Stimulated activated CD4-positive, alpha-beta T cell treated with anti-CD3 and anti-CD28 coated beads, Interleukin-12 subunit alpha, Interleukin-12 subunit beta, amount 100 ng/mL, for 48 hours (primary cell): ENCODE data around the gene ZNF569.
"Not testable (repeated sequence)": the region's sequence is repeated elsewhere in the genome, so short reads cannot be mapped to it uniquely, and the experiment has no call there.

ENCODE experiments used
- DNase-seq, 3 donors: peaks; one replicate each; pipeline ENCODE4 v3.0.0-alpha.2; 2020; ENCODE audit warnings: low read depth in 2 of 3, low spot score in 1 of 3

The ZNF569 gene

DNA sequence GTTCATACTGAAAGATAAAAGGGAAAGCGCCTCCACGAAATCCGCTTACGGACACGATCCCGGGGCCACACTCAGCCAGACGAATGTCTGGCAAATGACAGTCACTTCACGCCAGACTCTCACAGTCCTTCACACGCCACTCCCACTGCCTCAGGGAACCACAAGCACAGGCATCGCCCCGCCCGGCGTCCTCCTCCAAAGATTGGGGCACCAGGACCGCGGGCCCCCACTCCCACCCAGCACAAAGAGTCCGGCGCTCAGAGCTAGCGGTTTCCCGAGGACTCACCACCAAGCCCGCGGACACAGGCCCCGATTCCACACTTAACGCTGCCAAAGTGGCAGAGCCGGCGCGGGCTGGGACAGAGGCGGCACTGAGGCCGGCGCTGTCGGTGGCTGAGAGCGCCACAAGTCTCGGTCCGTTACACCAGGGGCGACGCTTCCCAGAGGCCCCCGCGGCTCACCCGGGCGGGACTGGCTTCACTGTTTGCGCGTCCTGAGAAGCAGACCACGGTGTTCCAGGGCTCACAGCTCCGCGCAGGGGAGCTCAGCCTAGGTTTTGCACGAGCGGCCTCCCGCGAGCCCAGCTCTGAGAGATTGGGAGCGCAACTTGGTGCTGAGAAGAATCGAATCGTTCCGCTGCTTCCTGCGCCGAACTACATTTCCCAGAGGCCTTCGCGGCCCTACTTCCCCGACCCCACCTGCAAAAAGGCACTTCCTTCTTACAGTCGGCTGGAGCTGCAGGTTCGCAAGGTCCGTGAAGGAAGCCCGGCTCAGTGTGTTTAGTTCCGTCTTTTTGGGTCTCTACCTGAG, at the start of gene ZNF569:
TSS of gene ZNF569 (minus strand) at position 647 of the 810 bp plus-strand sequence. CDS start 22,523 bp downstream, outside the sequence.
- peak; percentile 78 to 80 (median 80) for DNase-seq

DNA sequence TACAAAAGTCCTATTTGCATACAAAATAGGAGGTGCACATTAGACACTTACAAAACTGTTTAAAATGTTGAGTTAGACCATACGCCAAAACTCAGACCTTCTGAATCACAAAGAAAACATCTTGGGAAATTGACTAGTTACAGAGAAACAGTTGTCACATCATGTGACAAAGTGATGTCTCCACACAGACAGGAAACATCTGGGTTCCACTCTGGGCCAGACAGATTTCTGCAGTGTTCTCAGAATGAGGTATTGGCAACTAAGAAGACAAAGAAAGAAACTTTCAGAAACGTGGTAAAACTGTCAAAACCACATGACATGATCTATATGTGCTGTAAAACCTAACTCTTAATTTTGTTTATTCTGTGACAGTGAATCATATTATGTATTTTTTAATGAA, 46.2 kb upstream of the ZNF569 start:
- DNase-seq = no peak

DNA sequence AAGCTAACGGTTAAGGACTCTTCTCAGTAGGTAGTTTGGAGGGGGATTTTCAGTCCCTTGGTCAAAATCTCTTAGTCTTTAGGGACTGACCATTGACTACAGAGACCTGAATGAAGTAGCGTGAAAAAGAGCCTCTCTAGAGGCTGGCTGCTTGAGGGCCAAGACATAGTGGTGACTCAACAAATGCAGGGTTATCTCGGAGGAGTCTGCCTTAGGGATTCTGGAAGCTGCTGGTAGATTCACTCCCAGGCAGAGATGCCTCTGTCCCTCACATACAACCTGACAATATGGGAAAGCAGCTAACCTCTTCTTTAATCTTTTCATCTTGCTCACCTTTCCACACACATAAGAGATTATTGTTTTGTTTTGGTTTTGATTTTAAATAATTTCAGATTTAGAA, 44.6 kb upstream of the ZNF569 start:
- no peak for DNase-seq

DNA sequence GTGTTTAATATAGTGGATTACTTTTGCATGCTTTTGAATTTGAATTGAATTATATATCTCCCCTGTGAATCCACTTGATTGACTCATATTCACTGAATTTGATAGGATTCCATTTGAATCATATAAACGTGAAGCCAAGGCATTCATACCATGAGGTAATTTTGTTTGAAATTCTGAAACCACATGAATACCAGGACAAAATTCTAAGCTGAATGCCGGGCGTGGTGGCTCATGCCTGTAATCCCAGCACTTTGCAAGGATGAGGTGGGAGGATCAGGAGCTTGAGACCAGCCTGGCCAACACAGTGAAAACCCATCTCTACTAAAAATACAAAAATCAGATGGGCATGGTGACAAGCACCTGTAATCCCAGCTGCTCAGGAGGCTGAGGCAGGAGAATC, 43.9 kb upstream of the ZNF569 start:
- DNase-seq = no peak

DNA sequence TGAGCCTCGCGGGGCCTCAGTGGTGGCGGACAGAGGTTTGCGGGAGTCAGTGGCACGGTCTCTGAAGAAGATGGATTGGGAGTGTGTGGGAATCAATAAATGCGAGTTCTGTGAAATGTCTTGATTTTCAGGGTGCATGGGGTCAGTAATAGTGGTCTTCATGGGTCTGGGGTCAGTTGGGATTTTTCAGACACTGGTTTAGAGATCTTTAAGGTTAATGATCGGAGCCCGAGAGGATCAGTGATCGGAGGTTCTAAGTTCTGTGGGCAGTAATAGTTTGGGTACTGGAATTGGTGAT, 39.9 kb upstream of the ZNF569 start:
- no peak for DNase-seq

DNA sequence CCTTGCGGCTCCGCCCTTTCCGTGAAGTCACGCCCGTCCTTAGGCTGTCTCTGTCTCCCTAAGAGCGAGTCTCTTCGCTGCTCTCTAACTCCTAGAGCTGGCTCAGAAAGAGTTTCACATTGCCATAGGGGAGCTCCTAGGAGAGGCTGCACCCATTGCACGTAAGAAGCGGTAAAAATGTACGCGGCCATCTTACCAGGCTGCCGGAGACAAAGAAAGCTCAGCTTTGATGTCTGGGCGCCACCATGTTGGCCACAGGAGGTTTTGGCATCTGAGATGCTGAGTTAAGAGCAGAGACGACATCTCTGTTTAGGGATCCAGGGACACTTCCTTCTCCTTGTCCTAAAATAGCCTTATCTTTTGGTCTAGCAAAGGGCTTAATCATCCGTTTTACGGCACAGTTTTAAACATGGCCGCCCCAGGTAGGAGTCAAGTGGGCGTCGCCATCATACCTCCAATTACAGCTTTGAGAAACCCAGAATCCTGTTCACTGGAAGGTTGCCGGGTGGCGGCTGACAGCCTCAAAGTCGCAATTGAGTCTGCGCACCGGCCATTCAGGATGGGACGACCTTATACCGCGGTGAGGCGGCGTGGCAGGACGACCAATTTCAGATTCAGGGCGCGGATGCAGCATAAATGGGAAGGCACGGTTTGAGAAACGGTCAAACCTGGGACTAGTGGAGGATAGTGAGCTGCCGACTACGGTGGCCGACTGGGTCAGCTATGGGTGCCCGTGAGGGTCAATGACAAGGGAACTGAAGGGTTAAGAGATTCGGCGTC, 39.3 kb upstream of the ZNF569 start, which contains the start of gene ZNF793:
TSS of gene ZNF793 (plus strand) at position 553 of the 780 bp plus-strand sequence. CDS start 16,501 bp downstream, outside the sequence.
- peak; percentile 57 to 70 (median 63) for DNase-seq

DNA sequence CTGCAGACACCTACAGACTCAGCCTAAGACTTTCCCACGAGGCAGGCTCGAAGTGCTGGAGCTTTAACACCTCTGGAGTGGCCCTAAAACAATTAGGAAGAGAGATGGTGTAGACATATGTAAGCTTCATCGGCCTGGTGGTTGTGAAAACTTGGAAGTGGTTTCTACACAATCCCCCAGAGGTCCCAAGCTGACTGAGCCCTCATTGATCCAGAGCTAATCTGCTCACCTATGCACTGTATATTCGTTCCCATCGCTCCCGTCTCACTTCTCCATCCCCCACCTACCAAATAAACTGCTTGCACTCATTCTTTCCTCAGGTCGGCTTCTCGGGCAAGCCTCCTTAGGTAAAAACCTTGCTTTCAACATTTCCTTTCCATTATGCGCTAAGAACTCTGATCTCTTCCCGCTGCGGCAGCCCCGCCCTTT, 38.7 kb upstream of the ZNF569 start:
- no peak for DNase-seq

DNA sequence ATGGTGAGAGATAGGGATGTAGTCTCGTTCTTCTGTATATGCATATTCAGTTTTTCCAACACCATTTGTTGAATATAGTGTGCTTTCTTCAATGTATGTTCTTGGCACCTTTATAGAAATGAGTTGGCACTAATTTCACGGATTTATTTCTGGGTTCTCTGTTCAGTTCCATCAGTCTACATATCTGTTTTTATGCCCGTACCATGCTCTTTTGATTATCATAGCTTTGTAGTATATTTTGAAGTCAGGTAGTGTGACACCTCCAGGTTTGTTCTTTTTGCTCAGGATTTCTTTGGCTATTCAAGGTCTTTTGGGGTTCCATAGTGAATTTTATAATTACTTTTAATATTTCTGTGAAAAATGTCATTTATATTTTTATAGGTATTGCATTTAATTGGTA, 25.0 kb upstream of the ZNF569 start:
- DNase-seq = no peak

DNA sequence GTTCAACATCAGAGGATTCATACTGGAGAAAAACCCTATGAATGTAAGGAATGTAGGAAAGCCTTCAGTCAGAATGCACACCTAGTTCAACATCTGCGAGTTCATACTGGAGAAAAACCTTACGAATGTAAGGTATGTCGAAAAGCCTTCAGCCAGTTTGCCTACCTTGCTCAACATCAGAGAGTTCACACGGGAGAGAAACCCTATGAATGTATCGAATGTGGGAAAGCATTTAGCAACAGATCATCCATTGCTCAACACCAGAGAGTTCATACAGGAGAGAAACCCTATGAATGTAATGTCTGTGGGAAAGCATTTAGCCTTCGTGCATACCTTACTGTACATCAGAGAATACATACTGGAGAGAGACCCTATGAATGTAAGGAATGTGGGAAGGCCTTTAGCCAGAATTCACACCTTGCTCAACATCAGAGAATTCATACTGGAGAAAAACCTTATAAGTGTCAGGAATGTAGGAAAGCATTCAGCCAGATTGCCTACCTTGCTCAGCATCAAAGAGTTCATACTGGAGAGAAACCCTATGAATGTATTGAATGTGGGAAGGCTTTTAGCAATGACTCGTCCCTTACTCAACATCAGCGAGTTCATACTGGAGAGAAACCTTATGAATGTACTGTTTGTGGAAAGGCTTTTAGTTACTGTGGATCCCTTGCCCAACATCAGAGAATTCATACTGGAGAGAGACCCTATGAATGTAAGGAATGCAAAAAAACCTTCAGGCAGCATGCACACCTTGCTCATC, 17.3 kb upstream of the ZNF569 start:
- DNase-seq = no peak

DNA sequence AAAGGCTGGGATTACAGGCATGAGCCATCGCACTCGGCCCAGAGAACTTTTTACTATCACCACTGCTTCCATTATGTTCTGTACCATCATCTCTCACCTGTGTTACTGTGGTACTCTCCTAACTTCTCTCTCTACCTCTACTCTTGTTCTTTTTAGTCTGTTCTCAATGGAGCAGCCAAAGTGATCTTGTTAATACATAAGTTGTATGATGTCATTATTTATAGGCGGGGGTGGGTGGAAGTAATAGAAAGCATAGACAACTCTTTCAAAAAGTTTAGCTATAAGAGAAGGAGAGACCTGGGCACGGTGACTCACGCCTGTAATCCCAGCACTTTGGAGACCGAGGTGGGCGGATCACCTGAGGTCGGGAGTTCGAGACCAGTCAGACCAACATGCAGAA, 4.9 kb upstream of the ZNF569 start:
- DNase-seq = no peak

DNA sequence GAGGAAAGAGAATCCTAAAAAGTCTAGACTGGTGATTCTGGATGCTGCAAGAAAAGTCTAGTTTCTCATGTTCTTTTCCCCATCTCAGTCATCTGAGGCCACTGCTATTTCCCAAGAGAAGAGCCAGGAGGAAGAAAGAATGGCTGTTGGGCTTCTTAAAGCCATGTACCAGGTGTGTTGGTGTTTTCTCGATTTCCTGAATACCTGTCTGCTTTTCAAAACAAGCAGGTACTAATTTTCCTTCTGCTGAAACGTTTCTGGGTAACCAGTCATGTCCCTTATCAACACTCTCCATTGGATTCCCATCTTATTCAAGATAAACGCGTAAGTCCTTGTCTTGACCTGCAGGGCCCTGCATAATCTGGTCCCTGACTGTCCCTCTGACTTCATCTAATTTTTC, 3.0 kb upstream of the ZNF569 start:
- no peak for DNase-seq

DNA sequence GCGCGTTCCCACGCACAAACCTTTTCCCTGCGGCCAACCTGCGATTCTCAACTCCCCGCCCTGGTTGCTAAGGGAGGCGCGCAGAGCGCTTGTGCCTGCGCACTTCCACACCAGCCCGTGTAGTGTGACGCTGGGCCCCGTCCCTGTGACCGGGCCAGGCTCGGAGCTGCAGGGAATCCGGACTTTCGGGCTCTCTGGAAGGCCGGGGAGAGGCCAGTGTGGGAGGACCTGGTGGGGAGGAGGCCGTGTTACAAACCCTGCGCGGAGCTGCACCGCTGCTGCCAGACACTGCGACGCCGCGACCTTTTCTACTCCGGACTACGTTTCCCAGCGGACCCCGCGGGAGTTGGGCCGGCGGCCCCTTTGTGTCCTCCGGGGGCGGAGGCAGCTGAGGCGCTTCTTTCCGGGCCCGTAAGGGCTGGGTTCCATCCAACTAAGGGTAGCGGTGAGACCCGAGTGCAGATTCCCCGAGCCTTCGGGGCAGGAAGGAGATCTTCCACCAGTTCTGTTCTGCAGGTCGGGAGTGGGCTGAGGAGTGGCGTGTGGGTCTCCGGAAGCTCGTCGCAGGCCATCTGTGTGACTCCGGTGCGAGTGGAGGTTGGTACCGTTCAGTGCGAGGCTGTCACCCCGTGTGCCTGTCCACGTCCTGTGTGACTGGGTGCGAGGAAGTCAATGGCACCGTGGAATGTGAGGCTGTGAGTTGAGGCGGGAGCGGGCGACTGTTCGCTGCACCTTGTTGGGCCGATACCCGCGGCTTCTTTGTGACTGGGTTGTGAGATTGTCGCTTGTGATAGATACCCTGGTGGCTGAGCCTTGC, 1.9 kb upstream of the ZNF569 start, which contains the start of gene ZNF570:
TSS of gene ZNF570 (plus strand) at position 396 of the 817 bp plus-strand sequence. CDS start 999 bp downstream, outside the sequence.
- peak; percentile 77 to 82 (median 79) for DNase-seq

DNA sequence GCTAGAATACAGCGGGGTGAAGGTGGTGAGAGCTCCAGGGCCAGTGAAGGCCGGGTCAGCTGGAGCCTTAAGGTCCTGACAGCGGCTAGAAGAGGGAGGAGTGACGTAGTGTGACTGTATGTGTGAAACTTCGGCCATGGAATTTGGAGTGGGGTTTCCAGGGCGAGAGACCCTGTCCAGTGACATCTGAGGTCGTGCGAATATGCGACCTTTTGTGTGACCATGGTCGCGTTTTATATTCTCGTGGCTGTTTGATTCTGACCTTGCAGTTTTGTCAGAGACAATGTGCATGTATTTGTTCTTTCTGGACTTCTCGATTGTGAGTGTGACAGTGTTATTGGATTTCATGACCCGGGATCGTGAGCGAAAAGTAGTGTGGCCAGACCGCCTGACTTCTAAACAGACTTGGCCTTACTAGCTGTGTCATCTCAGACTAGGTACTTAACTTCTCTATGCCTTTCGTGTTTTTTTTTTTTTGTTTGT, 405 bp upstream of the ZNF569 start:
- DNase-seq = no peak

DNA sequence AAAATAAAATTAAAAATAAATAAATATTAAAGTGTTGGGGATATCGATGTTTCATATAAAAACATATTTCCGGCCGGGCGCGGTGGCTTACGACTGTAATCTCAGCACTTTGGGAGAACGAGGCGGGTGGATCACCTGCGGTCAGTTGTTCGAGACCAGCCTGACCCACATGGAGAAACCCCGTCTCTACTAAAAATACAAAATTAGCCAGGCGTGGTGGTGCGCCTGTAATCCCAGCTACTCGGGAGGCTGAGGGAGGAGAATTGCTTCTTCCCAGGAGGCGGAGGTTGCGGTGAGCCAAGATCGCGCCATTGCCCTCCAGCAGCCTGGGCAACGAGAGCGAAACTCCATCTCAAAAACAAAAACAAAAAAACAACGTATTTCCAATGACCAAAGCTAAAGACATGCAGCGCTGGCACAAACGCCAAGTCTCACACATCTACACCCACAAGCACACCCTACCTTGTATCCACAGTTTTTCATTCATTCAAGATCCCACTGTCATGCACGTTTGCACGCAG, 907 bp downstream of the ZNF569 start:
- no peak for DNase-seq

DNA sequence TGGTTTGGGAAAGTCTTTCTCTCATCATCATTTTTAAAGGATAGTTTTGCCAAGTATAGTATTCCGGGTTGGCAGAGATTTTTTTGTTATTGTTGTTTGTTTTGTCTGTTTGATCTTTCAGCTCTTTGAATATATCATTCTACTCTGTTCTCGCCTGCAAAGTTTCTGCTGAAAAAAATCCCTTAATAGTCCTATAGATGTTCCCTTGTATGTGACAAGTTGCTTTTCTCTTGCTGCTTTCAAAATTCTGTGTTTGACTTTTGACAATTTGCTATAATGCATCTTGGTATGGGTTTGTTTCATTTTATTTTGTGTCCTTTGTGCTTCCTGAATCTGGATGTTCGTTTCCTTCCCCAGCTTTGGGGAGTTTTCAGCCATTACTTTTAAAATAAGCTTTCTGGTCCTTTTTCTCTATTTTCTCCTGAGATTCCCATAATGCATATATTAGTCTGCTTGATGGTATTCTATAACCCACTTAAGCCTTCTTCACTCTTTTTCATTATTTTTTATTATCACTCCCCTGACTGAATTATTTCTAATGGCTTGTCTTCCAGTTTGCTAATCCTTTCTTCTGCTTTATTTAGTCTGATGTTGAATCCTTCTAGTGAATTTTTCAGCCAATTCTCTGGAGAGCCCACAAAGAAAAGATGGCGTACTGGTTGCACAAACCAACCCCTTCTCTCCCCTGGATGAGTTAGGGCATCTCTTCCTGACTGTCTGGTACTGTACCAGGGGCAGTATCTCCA, 14.6 kb downstream of the ZNF569 start:
- DNase-seq = no peak

DNA sequence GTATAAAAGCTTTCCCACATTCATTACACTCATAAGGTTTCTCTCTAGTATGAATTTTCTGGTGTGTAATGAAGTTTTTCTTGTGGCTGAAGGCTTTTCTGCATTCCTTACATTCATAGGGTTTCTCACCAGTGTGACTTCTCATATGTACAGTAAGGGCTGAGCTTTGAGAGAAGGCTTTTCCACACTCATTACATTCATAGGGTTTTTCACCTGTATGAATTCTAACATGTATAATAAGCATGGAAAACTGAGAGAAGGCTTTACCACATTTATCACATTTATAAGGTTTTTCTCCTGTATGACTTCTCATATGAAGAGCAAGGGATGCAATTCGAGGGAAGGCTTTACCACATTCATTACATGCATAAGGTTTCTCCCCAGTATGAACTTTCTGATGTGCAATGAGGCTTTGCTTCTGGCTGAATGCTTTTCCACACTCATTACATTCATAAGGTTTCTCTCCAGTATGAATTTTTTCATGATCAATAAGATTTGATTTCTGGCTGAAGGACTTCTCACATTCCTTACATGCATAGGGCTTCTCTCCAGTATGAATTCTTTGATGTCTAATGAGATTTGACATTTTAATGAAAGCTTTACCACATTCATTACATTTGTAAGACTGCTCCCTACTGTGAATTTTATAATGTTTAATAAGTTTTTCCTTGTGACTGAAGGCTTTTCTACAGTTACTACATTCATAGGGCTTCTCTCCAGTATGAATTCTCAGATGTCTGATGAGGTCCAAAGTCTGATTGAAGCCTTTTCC, 53.7 kb downstream of the ZNF569 start:
- DNase-seq = no peak

DNA sequence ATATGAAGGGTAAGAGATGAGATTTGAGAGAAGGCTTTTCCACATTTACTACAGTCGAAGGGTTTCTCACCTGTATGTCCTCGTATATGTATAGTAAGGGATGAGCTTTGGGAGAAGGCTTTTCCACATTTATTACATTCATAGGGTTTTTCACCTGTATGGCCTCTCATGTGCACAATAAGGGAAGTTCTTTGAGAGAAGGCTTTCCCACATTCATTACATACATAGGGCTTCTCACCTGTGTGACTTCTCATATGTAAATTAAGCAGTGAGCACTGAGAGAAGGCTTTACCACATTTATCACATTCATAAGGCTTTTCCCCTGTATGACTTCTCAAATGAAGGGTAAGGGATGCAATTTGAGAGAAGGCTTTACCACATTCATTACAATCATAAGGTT, 54.5 kb downstream of the ZNF569 start:
- no peak for DNase-seq

DNA sequence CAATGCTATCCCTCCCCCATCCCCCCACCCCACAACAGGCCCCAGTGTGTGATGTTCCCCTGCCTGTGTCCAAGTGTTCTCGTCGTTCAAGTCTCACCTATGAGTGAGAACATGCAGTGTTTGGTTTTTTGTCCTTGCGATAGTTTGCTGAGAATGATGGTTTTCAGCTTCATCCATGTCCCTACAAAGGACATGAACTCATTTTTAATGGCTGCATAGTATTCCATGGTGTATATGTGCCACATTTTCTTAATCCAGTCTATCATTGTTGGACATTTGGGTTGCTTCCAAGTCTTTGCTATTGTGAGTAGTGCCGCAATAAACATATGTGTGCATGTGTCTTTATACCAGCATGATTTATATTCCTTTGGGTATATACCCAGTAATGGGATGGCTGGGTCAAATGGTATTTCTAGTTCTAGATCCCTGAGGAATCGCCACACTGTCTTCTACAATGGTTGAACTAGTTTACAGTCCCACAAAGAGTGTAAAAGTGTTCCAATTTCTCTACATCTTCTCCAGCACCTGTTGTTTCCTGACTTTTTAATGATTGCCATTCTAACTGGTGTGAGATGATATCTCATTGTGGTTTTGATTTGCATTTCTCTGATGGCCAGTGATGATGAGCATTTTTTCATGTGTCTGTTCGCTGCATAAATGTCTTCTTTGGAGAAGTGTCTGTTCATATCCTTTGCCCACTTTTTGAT, 61.0 kb downstream of the ZNF569 start:
- not testable (repeated sequence) for DNase-seq
